H1 (cell line): Measurements from ENCODE around the gene SCN7A. TPM values are rescaled to one million over a fixed set of nuclear protein-coding genes. Genes with fewer than 3 reads are reported as not detected.

Experiments
- CTCF ChIA-PET: fragments of 300-600 bp; sonication (Branson Sonifier 250); formaldehyde crosslinking; loops from one replicate; lab custom pipeline; 2021; ENCODE audit not compliant: partially characterized antibody; lab: Charles Lee
- POLR2A ChIA-PET: fragments of 300-600 bp; sonication (Branson Sonifier 250); formaldehyde crosslinking; loops from one replicate; lab custom pipeline; 2021; ENCODE audit warnings: inconsistent platforms; ENCODE audit not compliant: partially characterized antibody; lab: Charles Lee
- DNase-seq, 2 experiments: peaks; one replicate each; pipeline versions ENCODE4 v3.0.0 to v3.0.0-alpha.2; 2010 to 2022; ENCODE audit warnings: low spot score in 2 of 2, low read depth in 1 of 2, mixed read lengths in 1 of 2
- FAIRE-seq: peaks from 2 replicates; lab custom pipeline; 2011; peaks lifted over from hg19 to GRCh38; lab: Jason Lieb, UNC
- H2AFZ ChIP-seq: 2 replicates; pipeline ENCODE4 v1.8.1; 2012; ENCODE audit warnings: low read length, inconsistent platforms
- H2AK5ac ChIP-seq: 2 replicates; pipeline ENCODE4 v1.6.1; 2013; ENCODE audit warnings: low read depth, low read length
- H2BK120ac ChIP-seq: replicated peaks from 2 replicates; pipeline ENCODE3; 2013; ENCODE audit warnings: low read depth, low read length, inconsistent platforms
- H2BK12ac ChIP-seq: 2 replicates; pipeline ENCODE4 v1.6.1; 2013; ENCODE audit warnings: low read depth, low read length
- H2BK15ac ChIP-seq: 2 replicates; pipeline ENCODE4 v1.6.1; 2013; ENCODE audit warnings: low read length
- H2BK20ac ChIP-seq: 2 replicates; pipeline ENCODE4 v1.6.1; 2013; ENCODE audit warnings: low read length
- H2BK5ac ChIP-seq: 2 replicates; pipeline ENCODE4 v1.6.1; 2013; ENCODE audit warnings: low read depth, low read length
- H3K14ac ChIP-seq: 2 replicates; pipeline ENCODE4 v1.6.1; 2013; ENCODE audit warnings: inconsistent platforms; ENCODE audit not compliant: insufficient read length
- H3K18ac ChIP-seq: 2 replicates; pipeline ENCODE4 v1.6.1; 2013; ENCODE audit warnings: low read length; ENCODE audit errors: extremely low read depth
- H3K23ac ChIP-seq: 2 replicates; pipeline ENCODE4 v1.6.1; 2013; ENCODE audit warnings: inconsistent platforms; ENCODE audit not compliant: insufficient read length
- H3K23me2 ChIP-seq: 2 replicates; pipeline ENCODE4 v1.6.1; 2013; ENCODE audit warnings: low read depth, low read length
- H3K27ac ChIP-seq: 2 replicates; pipeline ENCODE4 v1.6.1; 2011; ENCODE audit warnings: low read depth, low read length, inconsistent platforms
- H3K27me3 ChIP-seq, 4 experiments: replicated peaks in 1 of 4; 1 replicate in 1 of 4; 2 replicates in 3 of 4; pipeline versions ENCODE4 v1.6.1 to v1.8.1; 2011 to 2013; ENCODE audit warnings: low read length in 3 of 4, mild to moderate bottlenecking in 3 of 4, inconsistent platforms in 2 of 4, mixed read lengths in 2 of 4, moderate library complexity in 1 of 4; ENCODE audit not compliant: control insufficient read depth in 3 of 4, insufficient read depth in 3 of 4; ENCODE audit errors: extremely low read depth in 1 of 4
- H3K36me3 ChIP-seq, 4 experiments: 2 replicates each; pipeline versions ENCODE4 v1.6.1 to v1.8.1; 2011 to 2013; ENCODE audit warnings: mild to moderate bottlenecking in 4 of 4, low read length in 3 of 4, moderate library complexity in 2 of 4, control low read depth in 1 of 4, inconsistent platforms in 1 of 4; ENCODE audit not compliant: insufficient read depth in 4 of 4, control insufficient read depth in 2 of 4
- H3K4ac ChIP-seq: replicated peaks from 2 replicates; pipeline ENCODE3; 2013; ENCODE audit warnings: low read length, low read depth, mixed read lengths, inconsistent platforms; ENCODE audit not compliant: insufficient read length
- H3K4me1 ChIP-seq, 4 experiments: replicated peaks in 1 of 4; 1 replicate in 1 of 4; 2 replicates in 3 of 4; pipeline versions ENCODE4 v1.6.1 to v1.8.1; 2011 to 2013; ENCODE audit warnings: low read length in 3 of 4, inconsistent platforms in 2 of 4, mixed read lengths in 1 of 4; ENCODE audit not compliant: insufficient read depth in 4 of 4, control insufficient read depth in 3 of 4
- H3K4me2 ChIP-seq, 2 experiments: 2 replicates each; pipeline versions ENCODE4 v1.6.1 to v1.8.1; 2011 to 2013; ENCODE audit warnings: low read depth in 2 of 2, low read length in 2 of 2, control low read depth in 1 of 2, inconsistent platforms in 1 of 2, mild to moderate bottlenecking in 1 of 2; ENCODE audit not compliant: insufficient read depth in 1 of 2
- H3K4me3 ChIP-seq, 4 experiments: fragments of 200-600, 300-600 bp in 1 of 4; sonication (generic), shearing (Covaris generic), sonication (Bioruptor Twin) in 1 of 4; 2 replicates each; pipeline versions ENCODE4 v1.5.1 to v1.8.1; 2011 to 2016; ENCODE audit warnings: low read length in 4 of 4, low read depth in 3 of 4, control low read depth in 2 of 4, inconsistent platforms in 2 of 4, mild to moderate bottlenecking in 2 of 4, mixed read lengths in 1 of 4, moderate library complexity in 1 of 4; ENCODE audit not compliant: insufficient read depth in 2 of 4; ENCODE audit errors: extremely low read depth in 1 of 4
- H3K56ac ChIP-seq: replicated peaks from 2 replicates; pipeline ENCODE3; 2013; ENCODE audit warnings: low read depth, mild to moderate bottlenecking, mixed read lengths, low read length, inconsistent platforms; ENCODE audit not compliant: insufficient read length
- H3K79me1 ChIP-seq: 2 replicates; pipeline ENCODE4 v1.6.1; 2013; ENCODE audit warnings: low read depth, low read length, control low read depth
- H3K79me2 ChIP-seq, 2 experiments: 2 replicates each; pipeline versions ENCODE4 v1.6.1 to v1.8.1; 2012 to 2013; ENCODE audit warnings: low read length in 2 of 2, mild to moderate bottlenecking in 2 of 2, inconsistent platforms in 1 of 2; ENCODE audit not compliant: insufficient read depth in 2 of 2, control insufficient read depth in 1 of 2
- H3K9ac ChIP-seq, 4 experiments: replicated peaks in 1 of 4; 1 replicate in 1 of 4; 2 replicates in 3 of 4; pipeline versions ENCODE4 v1.6.1 to v1.8.1; 2011 to 2013; ENCODE audit warnings: low read depth in 3 of 4, low read length in 3 of 4, control low read depth in 2 of 4, mild to moderate bottlenecking in 2 of 4, moderate library complexity in 2 of 4, inconsistent platforms in 1 of 4; ENCODE audit errors: extremely low read depth in 1 of 4
- H3K9me3 ChIP-seq, 2 experiments: 2 replicates each; pipeline versions ENCODE4 v1.6.1 to v1.8.1; 2012 to 2013; ENCODE audit warnings: mild to moderate bottlenecking in 2 of 2, moderate library complexity in 2 of 2, control low read depth in 1 of 2, inconsistent platforms in 1 of 2, low read depth in 1 of 2, low read length in 1 of 2, mixed read lengths in 1 of 2; ENCODE audit not compliant: insufficient read depth in 2 of 2
- H4K20me1 ChIP-seq, 2 experiments: replicated peaks in 1 of 2; 2 replicates each; pipeline versions ENCODE3 to v1.8.1; 2011 to 2013; ENCODE audit warnings: inconsistent platforms in 2 of 2, low read length in 2 of 2, mild to moderate bottlenecking in 1 of 2; ENCODE audit not compliant: insufficient read depth in 2 of 2, control insufficient read depth in 1 of 2
- H4K5ac ChIP-seq: 2 replicates; pipeline ENCODE4 v1.6.1; 2013; ENCODE audit warnings: low read length, low read depth, mixed read lengths, inconsistent platforms; ENCODE audit not compliant: insufficient read length
- H4K8ac ChIP-seq: 2 replicates; pipeline ENCODE4 v1.8.0; 2013; ENCODE audit warnings: mild to moderate bottlenecking, moderate library complexity, low read length, inconsistent platforms; ENCODE audit not compliant: insufficient read depth; ENCODE audit errors: extremely low read depth
- H4K91ac ChIP-seq: replicated peaks from 2 replicates; pipeline ENCODE3; 2013; ENCODE audit warnings: low read length, mixed read lengths, inconsistent platforms; ENCODE audit not compliant: insufficient read length
- GTF2F1 ChIP-seq: IDR thresholded peaks from 2 replicates; pipeline ENCODE4 v1.6.1; 2012; ENCODE audit warnings: low read depth, low read length, improper control_type of control experiment, borderline replicate concordance
- NANOG ChIP-seq: IDR thresholded peaks from 2 replicates; pipeline ENCODE4 v1.6.1; 2011; ENCODE audit warnings: low read length, low read depth, mild to moderate bottlenecking, inconsistent platforms; ENCODE audit not compliant: insufficient read depth, poor library complexity, severe bottlenecking
- SIN3A ChIP-seq, 2 experiments: IDR thresholded peaks in 1 of 2; conservative IDR thresholded peaks in 1 of 2; 2 replicates each; pipeline ENCODE4 v1.6.1; 2011 to 2012; ENCODE audit warnings: low read length in 2 of 2, improper control_type of control experiment in 1 of 2, low read depth in 1 of 2, mild to moderate bottlenecking in 1 of 2
- WGBS, 2 experiments: shearing (Covaris generic) in 1 of 2; methylation state at CpG; one replicate each; pipeline versions ENCODE4 v1.1.6 to v1.1.7; 2013 to 2015; ENCODE audit warnings: low lambda C conversion rate in 2 of 2, mixed read lengths in 2 of 2, inconsistent platforms in 1 of 2, low coverage in 1 of 2, missing lambda C conversion rate in 1 of 2; ENCODE audit not compliant: insufficient replicate concordance in 2 of 2, insufficient coverage in 1 of 2, insufficient read length in 1 of 2; ENCODE audit errors: extremely low coverage in 1 of 2, missing lambda C conversion rate in 1 of 2; 5-methylcytosine and 5-hydroxymethylcytosine counted together
- polyA plus RNA-seq, 7 experiments: library from polyadenylated mRNA; depleted of rRNA in 3 of 7; stranded (reverse) in 5 of 7; unstranded in 2 of 7; fragments of >200 nt in 5 of 7; fragments of 200-250 nt in 2 of 7; gene quantifications; 1 replicate in 5 of 7; 2 replicates in 1 of 7; 4 replicates in 1 of 7; pipeline versions ENCODE4 v1.2.1 to v1.2.3, GENCODE V29; 2011 to 2013; ENCODE audit warnings: missing spikeins in 2 of 7, mixed read lengths in 2 of 7
- total RNA-seq: library from RNA; stranded (reverse); fragmentation: NEBNext Ultra II Directional; extraction: Animal tissue kit (Norgen Biotek cat#: 25700); gene quantifications from 2 replicates; pipeline ENCODE4 v1.2.1, GENCODE V29; 2021

The SCN7A gene
- total and polyA plus RNA-seq, 2 of the 8 experiments (the other 6 are each of a cell fraction or from before 2014, with no cell fraction given) = 0.09 to 0.19 TPM

GRCh38 chr2:166376873-166377272 lies 117.2 kb downstream of the SCN7A start:
- Histone ChIP-seq H2BK12ac (no peak overlapping the region), H4K8ac (no peak overlapping the region), H3K79me2 (no peaks in the 10 kb centered on the region), H4K20me1 (no peaks in the 10 kb centered on the region), H2AK5ac (no peak overlapping the region), H4K5ac (no peak overlapping the region), H3K9ac (peak overlapping the region in 1 of 4 experiments; percentile 20; a peak in 1 of 7 replicates), H2BK20ac (peak overlapping the region; percentile 40; the same call in 1 of the 2 replicates), H2AFZ (peak overlapping the region; percentile 99; the same call in 1 of the 2 replicates), H3K56ac (no peak overlapping the region), H3K14ac (no peak overlapping the region), H3K23me2 (peaks cover 13% of the 10 kb centered on the region), H3K4me2 (peak overlapping the region; percentile 75 to 78), H3K23ac (no peak overlapping the region), H3K79me1 (no peaks in the 10 kb centered on the region), H3K9me3 (no peaks in the 10 kb centered on the region), H3K18ac (no peak overlapping the region), H2BK15ac (no peak overlapping the region), H2BK5ac (no peak overlapping the region), H4K91ac (no peak overlapping the region), H3K27ac (no peak overlapping the region), H3K4ac (no peak overlapping the region), H2BK120ac (no peak overlapping the region), H3K4me3 (peak overlapping the region; percentile 75 to 87 (median 80); a peak in 7 of 8 replicates), H3K27me3 (no peaks in the 10 kb centered on the region; a peak in 1 of 7 replicates), H3K4me1 (peaks cover 0 to 13% (median 9%) of the 10 kb centered on the region in 4 experiments; a peak in 5 of 7 replicates), H3K36me3 (no peaks in the 10 kb centered on the region)
- WGBS, 2 experiments = 23% methylated on average over 2 of the region's 2 CpGs; no CpG with 5 or more reads in 1 of the 2 experiments
- FAIRE-seq = no peak
- ChIA-PET CTCF (interaction anchor here (0.5 to 2.6 kb wide), 3 partner anchors 8 to 62 kb away, joined by 3 to 15 read pairs (median 4); no protein-coding TSS in a partner anchor), POLR2A (no interaction called here)
- no peak for TF ChIP-seq NANOG
- TF ChIP-seq GTF2F1 = no peak
- no peak for TF ChIP-seq SIN3A (conservative IDR thresholded peaks at IDR 0.05 in 1 of 2, IDR thresholded peaks at IDR 0.05 in 1 of 2; ENCODE audit: low read depth in 1 of 2, low read length in 2 of 2)
- DNase-seq = no peak
